MCF 10A (cell line): Measurements from ENCODE around the gene WWOX. TPM values are rescaled to one million over a fixed set of nuclear protein-coding genes. Genes with fewer than 3 reads are reported as not detected.
A peak's percentile ranks its signal among the peaks of the same experiment; 100 is the strongest.

Experiments
- BruUV-seq: library from RNA; stranded (reverse); fragments of 400-500 nt; replicated peaks from 2 replicates; lab custom pipeline; 2021; lab: Mats Ljungman, UMichigan
- CTCF ChIA-PET: fragments of 300-600 bp; sonication (Branson Sonifier 250); formaldehyde crosslinking; extraction: SDS; loops from one replicate; lab custom pipeline; 2021; ENCODE audit warnings: antibody characterized with exemption, inconsistent platforms; lab: Yijun Ruan, JAX
- POLR2A ChIA-PET: fragments of 300-600, 350-650 bp; sonication (Branson Sonifier 250); formaldehyde crosslinking; extraction: SDS; loops from one replicate; lab custom pipeline; 2020; ENCODE audit warnings: antibody characterized with exemption, inconsistent platforms; lab: Yijun Ruan, JAX
- DNase-seq: peaks from one replicate; pipeline ENCODE4 v3.0.0-alpha.2; 2018; ENCODE audit not compliant: unreplicated experiment
- H3K27ac Mint-ChIP-seq: one replicate; pipeline ENCODE4 v1.8.0; 2022; ENCODE audit warnings: mild to moderate bottlenecking, low read depth, mixed read lengths; ENCODE audit not compliant: unreplicated experiment
- H3K27me3 Mint-ChIP-seq: one replicate; pipeline ENCODE4 v1.8.0; 2022; ENCODE audit warnings: mixed read lengths; ENCODE audit not compliant: insufficient read depth, unreplicated experiment
- H3K36me3 Mint-ChIP-seq: one replicate; pipeline ENCODE4 v1.8.0; 2022; ENCODE audit warnings: mild to moderate bottlenecking, moderate library complexity, mixed read lengths; ENCODE audit not compliant: insufficient read depth, unreplicated experiment
- H3K4me1 Mint-ChIP-seq: one replicate; pipeline ENCODE4 v1.8.0; 2022; ENCODE audit warnings: mixed read lengths; ENCODE audit not compliant: insufficient read depth, unreplicated experiment
- H3K4me3 Mint-ChIP-seq: one replicate; pipeline ENCODE4 v1.8.0; 2022; ENCODE audit warnings: mild to moderate bottlenecking, moderate library complexity, mixed read lengths; ENCODE audit not compliant: unreplicated experiment
- H3K9me3 Mint-ChIP-seq: one replicate; pipeline ENCODE4 v1.8.0; 2022; ENCODE audit warnings: mixed read lengths; ENCODE audit not compliant: unreplicated experiment
- intact Hi-C: fragments of 100-400 bp; cut with micrococcal nuclease; formaldehyde crosslinking; loops from 2 replicates; pipeline ENCODE4 v1.14.1; 2022
- total RNA-seq: library from RNA; stranded (reverse); gene quantifications from 2 replicates; pipeline ENCODE4 v1.2.3, GENCODE V29; 2022
- TF ChIP-seq, protein P1 (sequence below): fragments of 200-600 bp; IDR thresholded peaks from one replicate; pipeline ENCODE4 v1.8.0; 2022; ENCODE audit warnings: antibody characterized with exemption, mild to moderate bottlenecking; ENCODE audit not compliant: unreplicated experiment

The WWOX gene
- total RNA-seq, 1 experiment from 2014 or later: 18.1 TPM

DNA sequence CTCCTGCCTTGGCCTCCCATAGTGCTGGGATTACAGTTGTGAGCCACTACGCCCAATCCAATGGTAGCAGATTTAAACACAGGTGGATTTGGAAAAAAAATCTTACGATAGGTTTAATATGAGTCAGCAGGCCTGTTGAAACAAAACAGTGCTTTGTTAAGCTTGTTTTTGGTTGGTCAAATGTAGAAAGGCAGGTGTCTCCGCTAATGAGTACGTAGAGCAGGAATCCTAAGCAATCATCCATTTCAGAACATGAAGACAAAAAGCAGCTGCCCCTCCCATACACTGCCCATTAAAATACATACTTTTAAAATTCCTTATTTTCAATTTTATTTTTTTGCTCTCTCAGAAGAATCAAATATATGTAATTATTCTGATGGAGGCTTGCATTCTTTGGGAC is 1.9 kb upstream of the WWOX start:
- no TSS peak for BruUV-seq
- ChIA-PET POLR2A (interaction anchor here (0.7 kb wide), 1 partner anchor 16 kb away, joined by 3 read pairs; no protein-coding TSS in a partner anchor), CTCF (interaction anchor here (0.7 to 6.1 kb wide), 4 partner anchors 95 to 951 kb away, joined by 3 to 49 read pairs (median 6); no protein-coding TSS in a partner anchor)
- intact Hi-C loops: loop anchor here (10.0 kb wide), 1 partner anchor 123 kb away; no protein-coding TSS in a partner anchor
- Mint-ChIP-seq H3K27ac (no peak overlapping the region), H3K27me3 (peaks cover 11% of the 10 kb centered on the region), H3K9me3 (no peaks in the 10 kb centered on the region), H3K4me1 (peaks cover 22% of the 10 kb centered on the region), H3K36me3 (peaks cover 10% of the 10 kb centered on the region), H3K4me3 (no peak overlapping the region)
- peak; percentile 52 for DNase-seq
- TF ChIP-seq, protein P1, sequence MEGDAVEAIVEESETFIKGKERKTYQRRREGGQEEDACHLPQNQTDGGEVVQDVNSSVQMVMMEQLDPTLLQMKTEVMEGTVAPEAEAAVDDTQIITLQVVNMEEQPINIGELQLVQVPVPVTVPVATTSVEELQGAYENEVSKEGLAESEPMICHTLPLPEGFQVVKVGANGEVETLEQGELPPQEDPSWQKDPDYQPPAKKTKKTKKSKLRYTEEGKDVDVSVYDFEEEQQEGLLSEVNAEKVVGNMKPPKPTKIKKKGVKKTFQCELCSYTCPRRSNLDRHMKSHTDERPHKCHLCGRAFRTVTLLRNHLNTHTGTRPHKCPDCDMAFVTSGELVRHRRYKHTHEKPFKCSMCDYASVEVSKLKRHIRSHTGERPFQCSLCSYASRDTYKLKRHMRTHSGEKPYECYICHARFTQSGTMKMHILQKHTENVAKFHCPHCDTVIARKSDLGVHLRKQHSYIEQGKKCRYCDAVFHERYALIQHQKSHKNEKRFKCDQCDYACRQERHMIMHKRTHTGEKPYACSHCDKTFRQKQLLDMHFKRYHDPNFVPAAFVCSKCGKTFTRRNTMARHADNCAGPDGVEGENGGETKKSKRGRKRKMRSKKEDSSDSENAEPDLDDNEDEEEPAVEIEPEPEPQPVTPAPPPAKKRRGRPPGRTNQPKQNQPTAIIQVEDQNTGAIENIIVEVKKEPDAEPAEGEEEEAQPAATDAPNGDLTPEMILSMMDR: no peak

DNA sequence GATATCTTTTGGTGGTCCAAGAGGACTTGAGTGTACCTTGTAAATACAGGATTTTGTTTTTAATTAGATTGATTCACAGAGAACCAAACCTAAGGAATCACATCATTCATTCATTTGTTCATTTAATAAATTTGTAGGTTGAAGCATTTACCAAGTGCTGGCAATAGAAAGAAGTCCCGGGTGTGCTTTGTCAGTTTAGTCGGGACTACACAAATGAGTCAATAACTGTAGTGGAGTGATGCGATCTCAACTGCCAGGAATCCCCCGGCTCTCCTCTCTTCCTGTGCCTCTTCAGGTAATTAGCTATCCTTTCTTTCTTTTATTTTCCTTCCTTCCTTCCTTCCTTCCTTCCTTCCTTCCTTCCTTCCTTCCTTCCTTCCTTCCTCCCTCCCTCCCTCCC is 1.4 kb upstream of the WWOX start:
- Mint-ChIP-seq H3K27me3 (peaks cover 5% of the 10 kb centered on the region), H3K4me1 (peaks cover 24% of the 10 kb centered on the region), H3K36me3 (peaks cover 10% of the 10 kb centered on the region), H3K4me3 (no peak overlapping the region), H3K27ac (no peak overlapping the region), H3K9me3 (no peaks in the 10 kb centered on the region)
- BruUV-seq: no TSS peak
- ChIA-PET CTCF (interaction anchor here (0.6 to 6.1 kb wide), 9 partner anchors 10 to 1674 kb away, joined by 3 to 49 read pairs (median 4); no protein-coding TSS in a partner anchor), POLR2A (interaction anchor here (0.7 kb wide), 1 partner anchor 17 kb away, joined by 3 read pairs; no protein-coding TSS in a partner anchor)
- intact Hi-C loops: loop anchor here (2.0 to 10.0 kb wide), 2 partner anchors 123 to 423 kb away; no protein-coding TSS in a partner anchor
- no peak for DNase-seq
- TF ChIP-seq, protein P1: no peak

DNA sequence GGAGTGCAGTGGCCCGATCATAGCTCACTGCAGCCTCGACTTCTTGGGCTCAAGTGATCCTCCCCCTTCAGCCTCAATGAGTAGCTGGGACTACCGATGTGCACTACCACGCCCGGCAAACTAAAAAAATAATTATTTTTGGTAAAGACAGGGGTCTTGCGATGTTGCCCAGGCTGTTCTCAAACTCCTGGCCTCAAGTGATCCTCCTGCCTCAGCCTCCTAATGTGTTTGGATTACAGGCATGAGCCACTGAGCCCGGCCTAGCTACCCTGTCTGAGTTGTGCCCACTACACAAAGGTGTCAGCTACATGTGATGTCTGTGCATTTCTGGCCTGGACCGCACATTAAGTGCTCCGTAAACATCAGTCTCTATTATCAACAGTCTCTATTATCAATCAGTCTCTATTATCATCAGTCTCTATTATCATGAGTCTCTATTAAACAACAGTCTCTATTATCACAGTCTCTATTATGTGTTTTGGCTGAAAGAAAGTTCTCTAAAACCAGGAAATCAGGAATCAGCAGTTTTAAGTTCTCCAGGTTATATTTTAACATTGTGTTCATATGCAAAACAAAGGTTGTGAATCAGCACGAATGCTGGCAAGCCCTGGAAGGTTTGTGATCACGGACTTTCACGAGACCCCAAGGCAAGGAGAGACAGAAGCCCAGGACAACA is 721 bp upstream of the WWOX start:
- POLR2A ChIA-PET: interaction anchor here (0.5 to 0.8 kb wide), 4 partner anchors 13 to 137 kb away, joined by 3 to 5 read pairs (median 3); no protein-coding TSS in a partner anchor
- CTCF ChIA-PET: interaction anchor here (0.5 to 6.1 kb wide), 30 partner anchors 8 to 1674 kb away, joined by 3 to 49 read pairs (median 5); no protein-coding TSS in a partner anchor
- TF ChIP-seq, protein P1: no peak
- H3K27ac Mint-ChIP-seq: peak overlapping the region; percentile 98
- peaks cover 10% of the 10 kb centered on the region for H3K36me3 Mint-ChIP-seq
- no peaks in the 10 kb centered on the region for H3K27me3 Mint-ChIP-seq
- intact Hi-C loops: loop anchor here (2.0 to 10.0 kb wide), 2 partner anchors 124 to 424 kb away; no protein-coding TSS in a partner anchor
- DNase-seq: no peak
- no peaks in the 10 kb centered on the region for H3K9me3 Mint-ChIP-seq
- H3K4me1 Mint-ChIP-seq: peaks cover 29% of the 10 kb centered on the region
- peak overlapping the region; percentile 94 for H3K4me3 Mint-ChIP-seq
- no TSS peak for BruUV-seq

DNA sequence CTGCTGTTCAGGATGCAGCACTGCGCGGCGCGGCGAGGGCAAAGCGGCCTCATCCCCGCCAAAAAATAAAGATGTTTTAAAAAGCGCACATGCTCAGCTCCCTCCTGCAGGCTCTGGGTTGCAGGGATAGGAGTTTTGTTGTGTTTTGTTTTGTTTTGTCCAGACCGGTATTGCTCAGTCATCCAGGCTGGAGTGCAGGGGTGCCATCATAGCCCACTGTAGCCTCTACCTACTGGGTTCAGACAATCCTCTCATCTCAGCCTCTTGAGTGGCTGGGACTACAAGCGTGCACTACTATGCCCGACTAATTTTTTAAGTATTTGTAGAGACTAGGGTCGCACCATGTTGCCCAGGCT is 636 bp downstream of the WWOX start:
- peak overlapping the region; percentile 98 for H3K27ac Mint-ChIP-seq
- H3K36me3 Mint-ChIP-seq: peaks cover 10% of the 10 kb centered on the region
- TF ChIP-seq, protein P1: peak; percentile 99
- intact Hi-C loops: no loop called here
- BruUV-seq: no TSS peak
- ChIA-PET POLR2A (interaction anchor here (0.6 to 1.4 kb wide), 9 partner anchors 10 to 1752 kb away, joined by 3 to 6 read pairs (median 3); partner anchors contain the start of genes MAF and NUDT7), CTCF (interaction anchor here (0.6 to 6.1 kb wide), 53 partner anchors 8 to 1977 kb away, joined by 3 to 49 read pairs (median 4); partner anchors contain the start of gene NUDT7)
- no peaks in the 10 kb centered on the region for H3K9me3 Mint-ChIP-seq
- H3K27me3 Mint-ChIP-seq: no peaks in the 10 kb centered on the region
- H3K4me1 Mint-ChIP-seq: peaks cover 37% of the 10 kb centered on the region
- H3K4me3 Mint-ChIP-seq: peak overlapping the region; percentile 94
- no peak for DNase-seq
